Mucosa of descending colon (tissue), 3 donors: Measurements from ENCODE around the gene NOL3. TPM values are rescaled to one million over a fixed set of nuclear protein-coding genes. Genes with fewer than 3 reads are reported as not detected.
"Not testable (repeated sequence)": the region's sequence is repeated elsewhere in the genome, so short reads cannot be mapped to it uniquely, and the experiment has no call there.

Experiments
- ATAC-seq: fragments of 200-7000 bp; cut with Tn5 transposase; one replicate; pipeline ENCODE4 v1.9.1; 2020; ENCODE audit warnings: mild to moderate bottlenecking, moderate library complexity
- DNase-seq, 3 donors: peaks; one replicate each; pipeline ENCODE4 v3.0.0-alpha.2; 2020
- H3K36me3 ChIP-seq: fragments of 200-600 bp; one replicate; pipeline ENCODE4 v1.8.0; 2021; ENCODE audit warnings: low read depth, mild to moderate bottlenecking
- H3K4me1 ChIP-seq: fragments of 200-600 bp; one replicate; pipeline ENCODE4 v1.8.0; 2021; ENCODE audit warnings: low read depth, mild to moderate bottlenecking
- H3K4me3 ChIP-seq: fragments of 200-600 bp; one replicate; pipeline ENCODE4 v1.8.0; 2021; ENCODE audit warnings: mild to moderate bottlenecking
- H3K9me3 ChIP-seq: fragments of 200-600 bp; one replicate; pipeline ENCODE4 v1.8.0; 2021; ENCODE audit warnings: mild to moderate bottlenecking
- intact Hi-C, 2 donors: fragments of 100-400 bp; cut with DNase I in 1 of 2; cut with micrococcal nuclease in 1 of 2; formaldehyde crosslinking; loops; one replicate each; pipeline versions ENCODE4 v1.11.0 to v1.11.1; 2022; cut with DNase I, micrococcal nuclease
- long read RNA-seq, 2 donors: library from polyadenylated mRNA; unstranded; transcript quantifications; one replicate each; pipeline ENCODE4 v2.0.0, GENCODE V29; 2019 to 2021
- total RNA-seq, 3 donors: library from RNA; stranded (reverse); fragmentation: NEBNext Ultra II Directional in 2 of 3; extraction: Animal tissue kit (Norgen Biotek cat#: 25700) in 2 of 3; gene quantifications; one replicate each; pipeline versions ENCODE4 v1.2.1 to v1.2.4, GENCODE V29; 2021 to 2023
- TF ChIP-seq, protein P1 (sequence below): fragments of 200-600 bp; IDR thresholded peaks from one replicate; pipeline ENCODE4 v1.8.0; 2022; ENCODE audit warnings: antibody characterized with exemption, mild to moderate bottlenecking
- donor health status: DM: no; HTN: no; CAD: no; lungs with moderate emphysema.
- donor health status: DM: no; HTN: no; CAD: no.
- donor health status: DM: no; HTN: yes; CAD: no.

The NOL3 gene
- 10 to 100 TPM; 23.5 to 35.9 (median 32.0) TPM for total RNA-seq
- long read RNA-seq, donor 1, partial matches to known transcripts, result 18 of 27 reads
- long read RNA-seq, donor 1, other reads (novel, unspliced or antisense), result 6 of 27 reads
- long read RNA-seq, donor 2, partial matches to known transcripts, result 7 of 18 reads
- long read RNA-seq, donor 2, other reads (novel, unspliced or antisense), result 6 of 18 reads

DNA sequence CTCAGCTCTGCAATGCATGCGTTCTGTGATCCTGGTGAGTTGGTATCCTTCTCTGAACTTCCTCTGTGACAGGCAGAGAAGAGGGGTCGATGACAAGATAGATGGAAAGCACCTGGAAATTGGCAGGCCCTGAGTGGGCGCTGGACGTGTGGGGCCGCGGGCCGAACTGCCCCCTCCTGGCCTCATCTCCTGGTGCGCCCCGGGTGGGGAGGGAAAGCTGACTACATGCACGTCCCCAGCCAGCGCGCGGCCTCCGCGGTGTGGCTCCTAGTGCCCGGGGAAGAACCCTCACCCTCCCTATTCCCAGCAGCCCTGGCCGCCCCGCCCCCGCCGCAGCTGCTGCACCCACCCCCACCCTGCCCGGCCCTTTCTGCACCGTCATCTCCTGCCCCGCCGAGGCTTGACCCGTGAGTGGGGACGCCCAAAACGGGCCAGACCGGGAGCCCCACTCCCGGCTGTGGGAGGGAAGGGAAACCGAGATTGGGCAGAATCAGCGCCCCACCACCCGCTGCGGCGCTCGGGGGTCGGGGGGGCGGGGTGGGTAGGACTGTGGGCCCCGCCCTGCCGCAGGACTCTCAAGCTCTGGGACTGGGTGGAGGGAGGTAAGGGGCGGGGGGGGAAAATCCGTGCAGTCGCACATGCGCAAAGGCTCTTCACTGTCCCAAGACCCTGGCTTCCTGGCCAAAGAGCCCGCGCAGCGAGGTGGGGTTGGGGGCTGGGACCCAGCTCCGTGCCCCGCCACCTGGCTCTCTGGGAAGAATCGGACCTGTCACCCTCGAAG, at the start of gene NOL3:
Gene NOL3 (plus strand): TSS at position 371 of the 781 bp plus-strand sequence.
- DNase-seq (peak; percentile 82 to 91 (median 87)), ATAC-seq (peak; percentile 60)
- intact Hi-C loops, result no loop called here
- H3K4me1 ChIP-seq, result peaks cover 41% of the 10 kb centered on the region
- no peak within 1 kb of the TSS for H3K4me3 ChIP-seq
- H3K9me3 ChIP-seq, result no peaks in the 10 kb centered on the region
- no peaks in the 10 kb centered on the region for H3K36me3 ChIP-seq
- TF ChIP-seq, protein P1, sequence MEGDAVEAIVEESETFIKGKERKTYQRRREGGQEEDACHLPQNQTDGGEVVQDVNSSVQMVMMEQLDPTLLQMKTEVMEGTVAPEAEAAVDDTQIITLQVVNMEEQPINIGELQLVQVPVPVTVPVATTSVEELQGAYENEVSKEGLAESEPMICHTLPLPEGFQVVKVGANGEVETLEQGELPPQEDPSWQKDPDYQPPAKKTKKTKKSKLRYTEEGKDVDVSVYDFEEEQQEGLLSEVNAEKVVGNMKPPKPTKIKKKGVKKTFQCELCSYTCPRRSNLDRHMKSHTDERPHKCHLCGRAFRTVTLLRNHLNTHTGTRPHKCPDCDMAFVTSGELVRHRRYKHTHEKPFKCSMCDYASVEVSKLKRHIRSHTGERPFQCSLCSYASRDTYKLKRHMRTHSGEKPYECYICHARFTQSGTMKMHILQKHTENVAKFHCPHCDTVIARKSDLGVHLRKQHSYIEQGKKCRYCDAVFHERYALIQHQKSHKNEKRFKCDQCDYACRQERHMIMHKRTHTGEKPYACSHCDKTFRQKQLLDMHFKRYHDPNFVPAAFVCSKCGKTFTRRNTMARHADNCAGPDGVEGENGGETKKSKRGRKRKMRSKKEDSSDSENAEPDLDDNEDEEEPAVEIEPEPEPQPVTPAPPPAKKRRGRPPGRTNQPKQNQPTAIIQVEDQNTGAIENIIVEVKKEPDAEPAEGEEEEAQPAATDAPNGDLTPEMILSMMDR, result no peak

DNA sequence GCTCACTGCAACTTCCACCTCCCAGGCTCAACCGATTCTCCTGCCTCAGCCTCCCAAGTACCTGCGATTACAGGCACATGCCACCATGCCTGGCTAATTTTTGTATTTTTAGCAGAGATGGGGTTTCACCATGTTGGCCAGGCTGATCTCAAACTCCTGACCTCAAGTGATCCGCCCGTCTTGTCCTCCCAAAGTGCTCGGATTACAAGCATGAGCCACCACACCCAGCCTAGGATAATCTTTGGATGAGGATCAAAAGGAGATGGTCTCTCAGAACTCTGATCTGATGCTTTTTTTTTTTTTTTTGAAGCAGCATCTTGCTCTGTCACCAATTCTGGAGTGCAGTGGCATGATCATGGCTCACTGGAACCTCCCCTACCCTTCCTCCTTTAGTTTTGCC, 47.5 kb upstream of the NOL3 start:
- H3K9me3 ChIP-seq, H3K4me1 ChIP-seq, ATAC-seq, intact Hi-C loops, DNase-seq, H3K36me3 ChIP-seq, H3K4me3 ChIP-seq: not testable (repeated sequence)

DNA sequence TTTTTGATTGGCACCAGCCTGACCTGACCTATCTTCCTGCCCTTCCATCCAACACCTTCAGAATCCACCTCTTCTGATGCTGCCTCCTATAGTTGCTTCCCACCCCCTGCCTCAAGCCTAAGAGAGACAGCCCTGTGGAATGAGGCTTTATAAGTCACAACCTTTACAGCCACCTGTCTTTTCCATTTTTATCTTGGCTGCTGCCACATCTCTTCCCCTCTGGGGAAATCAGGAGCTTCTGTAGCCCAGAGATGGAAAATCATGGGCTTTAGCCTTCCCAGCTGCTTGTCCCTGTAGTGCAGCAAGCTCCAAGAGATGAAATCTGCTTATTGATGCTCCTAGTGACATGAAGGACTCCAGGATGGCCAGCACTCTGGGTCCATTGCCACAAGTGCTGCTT, 41.9 kb upstream of the NOL3 start:
- no peaks in the 10 kb centered on the region for H3K36me3 ChIP-seq
- no peak for DNase-seq
- no peak overlapping the region for H3K4me3 ChIP-seq
- no peaks in the 10 kb centered on the region for H3K9me3 ChIP-seq
- no peak for ATAC-seq
- no peaks in the 10 kb centered on the region for H3K4me1 ChIP-seq
- TF ChIP-seq, protein P1, result no peak
- intact Hi-C loops, result no loop called here

DNA sequence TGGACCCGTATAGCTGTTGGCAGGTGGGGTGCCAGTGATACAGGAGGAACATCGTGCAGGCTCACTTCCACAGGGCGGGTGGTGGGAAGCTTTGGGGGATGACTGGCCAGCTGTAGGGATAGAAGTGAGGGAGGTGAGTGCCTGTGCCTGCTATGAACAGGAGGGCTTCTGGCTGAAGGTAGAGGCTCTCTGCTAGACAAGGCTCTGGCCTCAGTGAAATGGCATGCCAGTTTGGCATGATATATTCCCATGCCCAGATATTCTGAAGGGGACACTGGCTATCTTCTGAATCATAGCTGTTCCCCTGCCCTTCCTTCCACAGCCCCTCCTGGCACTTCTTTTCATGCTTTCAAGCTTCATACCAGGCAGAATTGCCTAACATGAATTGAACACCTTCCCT, 41.5 kb upstream of the NOL3 start:
- Histone ChIP-seq H3K4me3 (no peak overlapping the region), H3K36me3 (no peaks in the 10 kb centered on the region), H3K9me3 (no peaks in the 10 kb centered on the region), H3K4me1 (no peaks in the 10 kb centered on the region)
- DNase-seq (no peak), ATAC-seq (no peak)
- intact Hi-C loops, result no loop called here
- TF ChIP-seq, protein P1, result no peak

DNA sequence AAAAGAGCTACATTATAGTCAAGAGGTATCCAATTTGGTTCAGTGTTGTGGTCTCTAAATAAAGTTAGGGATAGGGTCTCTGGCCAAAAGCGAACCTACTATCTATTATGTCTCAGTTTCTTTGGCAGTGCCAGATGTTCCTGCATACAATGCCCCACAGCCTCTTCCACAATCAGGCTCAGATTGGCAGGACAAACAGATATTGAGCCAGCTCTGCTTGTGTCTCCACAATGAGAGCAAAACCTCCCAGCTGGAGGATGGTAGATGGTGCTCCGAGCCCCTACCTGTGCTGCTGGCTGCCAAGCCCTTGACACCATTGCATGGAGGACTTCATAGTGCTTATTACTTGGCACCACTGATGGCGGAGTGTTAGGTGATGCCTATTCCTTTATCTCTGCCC, 40.9 kb upstream of the NOL3 start:
- ATAC-seq, result no peak
- H3K4me1 ChIP-seq, result no peaks in the 10 kb centered on the region
- no peak overlapping the region for H3K4me3 ChIP-seq
- no peak for DNase-seq
- no peaks in the 10 kb centered on the region for H3K36me3 ChIP-seq
- no peaks in the 10 kb centered on the region for H3K9me3 ChIP-seq
- TF ChIP-seq, protein P1, result no peak
- intact Hi-C loops, result no loop called here

DNA sequence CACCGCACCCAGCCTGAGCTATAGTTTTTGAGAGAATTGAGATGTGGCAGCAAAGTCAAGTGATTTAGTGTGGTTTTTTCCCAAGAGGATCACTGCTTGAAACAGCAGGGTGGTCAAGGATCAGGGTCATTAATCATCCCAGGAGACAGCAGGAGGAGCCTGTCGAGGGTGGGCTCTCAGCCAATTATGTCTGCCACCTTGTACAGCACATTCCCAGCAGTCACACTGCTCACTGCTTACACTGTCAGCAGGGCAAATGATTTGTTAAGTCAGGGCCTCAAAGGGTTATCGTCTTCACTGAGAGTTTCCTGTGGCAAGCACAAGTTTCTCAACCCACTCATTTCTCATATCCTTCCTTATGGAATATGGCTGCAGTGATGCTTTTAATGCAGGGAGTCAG, 32.7 kb upstream of the NOL3 start:
- no peak overlapping the region for H3K4me3 ChIP-seq
- intact Hi-C loops, result no loop called here
- DNase-seq, result no peak
- no peaks in the 10 kb centered on the region for H3K4me1 ChIP-seq
- TF ChIP-seq, protein P1, result no peak
- peaks cover 9% of the 10 kb centered on the region for H3K36me3 ChIP-seq
- ATAC-seq, result no peak
- no peaks in the 10 kb centered on the region for H3K9me3 ChIP-seq
